Measurements from ENCODE around the gene TTLL10. TPM values are rescaled to one million over a fixed set of nuclear protein-coding genes. Genes with fewer than 3 reads are reported as not detected.

The TTLL10 gene
- total RNA-seq, 1 experiment from 2014 or later = 4.0 TPM

GRCh38 chr1:1216770-1217620 lies 43.3 kb downstream of the TTLL10 start:
- H4K20me1 ChIP-seq (ENCODE audit: insufficient read depth) = peaks cover 4% of the 10 kb centered on the region; the same call in 1 of the 2 replicates
- H3K79me2 ChIP-seq (ENCODE audit: low read depth) = no peaks in the 10 kb centered on the region
- POLR2A ChIA-PET (ENCODE audit: unreplicated experiment) = no interaction called here
- intact Hi-C loops (cut with micrococcal nuclease; ENCODE audit: unreplicated experiment) = no loop called here
- no peaks in the 10 kb centered on the region for H3K36me3 ChIP-seq (ENCODE audit: low read depth)
- no peak for TF ChIP-seq EZH2 (IDR thresholded peaks at IDR 0.05; ENCODE audit: low read depth)
- TF ChIP-seq CTCF (conservative IDR thresholded peaks at IDR 0.05) = no peak
- H3K9me2 ChIP-seq (ENCODE audit: insufficient read depth) = no peaks in the 10 kb centered on the region
- no peak overlapping the region for H3K4me3 ChIP-seq
- CTCF ChIA-PET = no interaction called here
- BruUV-seq (replicated peaks) = TSS peak; percentile 55
- H3F3A ChIP-seq (ENCODE audit: insufficient read depth, low read depth) = peaks cover 6% of the 10 kb centered on the region
- DNase-seq = no peak
- no peaks in the 10 kb centered on the region for H3K9me3 ChIP-seq (ENCODE audit: insufficient read depth, low read depth)
- H3K27ac ChIP-seq = no peak overlapping the region
- H3K4me2 ChIP-seq = no peak overlapping the region
- no peak overlapping the region for H2AFZ ChIP-seq
- no peaks in the 10 kb centered on the region for H3K27me3 ChIP-seq (ENCODE audit: insufficient read depth, low read depth)
- H3K4me1 ChIP-seq (replicated peaks; ENCODE audit: insufficient read depth) = no peaks in the 10 kb centered on the region

- Histone ChIP-seq H3K4me1 (replicated peaks; ENCODE audit: insufficient read depth) (no peaks in the 10 kb centered on the region), H3K36me3 (ENCODE audit: low read depth) (no peaks in the 10 kb centered on the region), H3K9me2 (ENCODE audit: insufficient read depth) (no peaks in the 10 kb centered on the region), H3K4me3 (no peak overlapping the region), H3K27ac (no peak overlapping the region), H3K27me3 (ENCODE audit: insufficient read depth, low read depth) (no peaks in the 10 kb centered on the region), H3F3A (ENCODE audit: insufficient read depth, low read depth) (peaks cover 6% of the 10 kb centered on the region), H3K79me2 (ENCODE audit: low read depth) (no peaks in the 10 kb centered on the region), H3K9me3 (ENCODE audit: insufficient read depth, low read depth) (no peaks in the 10 kb centered on the region), H3K4me2 (no peak overlapping the region), H4K20me1 (ENCODE audit: insufficient read depth) (peaks cover 4% of the 10 kb centered on the region; the same call in 1 of the 2 replicates), H2AFZ (no peak overlapping the region)
- BruUV-seq (replicated peaks) = no TSS peak
- TF ChIP-seq EZH2 (IDR thresholded peaks at IDR 0.05; ENCODE audit: low read depth) (no peak), CTCF (conservative IDR thresholded peaks at IDR 0.05) (no peak)
- CTCF ChIA-PET = no interaction called here
- intact Hi-C loops (cut with micrococcal nuclease; ENCODE audit: unreplicated experiment) = no loop called here
- POLR2A ChIA-PET (ENCODE audit: unreplicated experiment) = interaction anchor here (0.6 kb wide), 1 partner anchor 66 kb away, joined by 9 read pairs; no protein-coding TSS in a partner anchor
- DNase-seq = no peak
These were observed 44.2 kb downstream of the TTLL10 start for GRCh38 chr1:1217621-1218523.

GRCh38 chr1:1218524-1219200 lies 45.0 kb downstream of the TTLL10 start:
- no peaks in the 10 kb centered on the region for H3K79me2 ChIP-seq (ENCODE audit: low read depth)
- no peak for DNase-seq
- H3K36me3 ChIP-seq (ENCODE audit: low read depth) = no peaks in the 10 kb centered on the region; the same call in 1 of the 2 replicates
- ChIA-PET POLR2A (ENCODE audit: unreplicated experiment) (interaction anchor here (0.6 kb wide), 1 partner anchor 67 kb away, joined by 9 read pairs; no protein-coding TSS in a partner anchor), CTCF (no interaction called here)
- BruUV-seq (replicated peaks) = no TSS peak
- no peak overlapping the region for H3K4me2 ChIP-seq
- no peaks in the 10 kb centered on the region for H3K9me3 ChIP-seq (ENCODE audit: insufficient read depth, low read depth)
- H4K20me1 ChIP-seq (ENCODE audit: insufficient read depth) = peaks cover 4% of the 10 kb centered on the region; the same call in 1 of the 2 replicates
- H3K27ac ChIP-seq = no peak overlapping the region
- no peaks in the 10 kb centered on the region for H3K4me1 ChIP-seq (replicated peaks; ENCODE audit: insufficient read depth)
- H2AFZ ChIP-seq = no peak overlapping the region
- H3K4me3 ChIP-seq = no peak overlapping the region
- H3F3A ChIP-seq (ENCODE audit: insufficient read depth, low read depth) = peaks cover 6% of the 10 kb centered on the region
- no peaks in the 10 kb centered on the region for H3K9me2 ChIP-seq (ENCODE audit: insufficient read depth)
- no peaks in the 10 kb centered on the region for H3K27me3 ChIP-seq (ENCODE audit: insufficient read depth, low read depth)
- TF ChIP-seq CTCF (conservative IDR thresholded peaks at IDR 0.05) = no peak
- no peak for TF ChIP-seq EZH2 (IDR thresholded peaks at IDR 0.05; ENCODE audit: low read depth)
- intact Hi-C loops (cut with micrococcal nuclease; ENCODE audit: unreplicated experiment) = no loop called here

Measured in PC-9 (cell line).